Effector memory CD4-positive, alpha-beta T cell (primary cell): ENCODE data around the gene NUP43.
A peak's percentile ranks its signal among the peaks of the same experiment; 100 is the strongest.
"Not testable (repeated sequence)": the region's sequence is repeated elsewhere in the genome, so short reads cannot be mapped to it uniquely, and the experiment has no call there.

Experiments used
- DNase-seq, 3 donors: peaks; one replicate each; pipeline ENCODE4 v3.0.0-alpha.2; 2020
- H3K27ac ChIP-seq: 2 replicates; pipeline ENCODE4 v1.7.0; 2013; ENCODE audit warnings: mild to moderate bottlenecking, low read length, moderate library complexity; ENCODE audit not compliant: insufficient read depth, poor library complexity, severe bottlenecking
- H3K27me3 ChIP-seq: replicated peaks from 2 replicates; pipeline ENCODE4 v1.7.0; 2013; ENCODE audit warnings: mild to moderate bottlenecking, low read length; ENCODE audit not compliant: insufficient read depth, control insufficient read depth, poor library complexity, severe bottlenecking
- H3K36me3 ChIP-seq: 2 replicates; pipeline ENCODE4 v1.7.0; 2013; ENCODE audit warnings: mild to moderate bottlenecking, low read length, moderate library complexity; ENCODE audit not compliant: control insufficient read depth, insufficient read depth
- H3K4me1 ChIP-seq: 2 replicates; pipeline ENCODE4 v1.7.0; 2013; ENCODE audit warnings: low read length, mild to moderate bottlenecking; ENCODE audit not compliant: control insufficient read depth, insufficient read depth, poor library complexity, severe bottlenecking
- H3K4me3 ChIP-seq: 2 replicates; pipeline ENCODE4 v1.7.0; 2013; ENCODE audit warnings: low read length, low read depth, mild to moderate bottlenecking; ENCODE audit not compliant: insufficient read depth, poor library complexity, severe bottlenecking
- H3K9me3 ChIP-seq: 2 replicates; pipeline ENCODE4 v1.7.0; 2013; ENCODE audit warnings: mild to moderate bottlenecking, low read length, moderate library complexity; ENCODE audit not compliant: control insufficient read depth

Gene NUP43

DNA sequence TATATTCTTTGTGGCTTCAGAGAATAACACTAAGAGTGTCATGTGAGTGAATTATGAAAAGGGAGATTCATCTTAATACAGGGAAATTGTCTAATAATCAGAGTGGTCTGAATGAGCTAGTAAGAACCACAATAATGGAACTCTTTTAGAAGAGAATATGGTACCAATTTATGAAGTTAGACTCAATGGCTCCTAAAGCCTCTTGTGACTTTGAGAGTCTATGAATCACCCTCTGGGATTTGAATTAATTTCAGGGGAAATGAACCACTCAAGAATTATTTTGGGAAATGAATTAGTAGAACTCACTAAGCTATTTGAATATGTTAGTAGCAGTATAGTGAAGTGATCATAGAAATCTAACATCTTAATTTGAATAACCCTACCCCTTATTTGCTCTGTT lies 17.5 kb upstream of the NUP43 start:
- Histone ChIP-seq H3K4me1 (no peaks in the 10 kb centered on the region), H3K36me3 (peaks cover 10% of the 10 kb centered on the region)
- no peak for DNase-seq

DNA sequence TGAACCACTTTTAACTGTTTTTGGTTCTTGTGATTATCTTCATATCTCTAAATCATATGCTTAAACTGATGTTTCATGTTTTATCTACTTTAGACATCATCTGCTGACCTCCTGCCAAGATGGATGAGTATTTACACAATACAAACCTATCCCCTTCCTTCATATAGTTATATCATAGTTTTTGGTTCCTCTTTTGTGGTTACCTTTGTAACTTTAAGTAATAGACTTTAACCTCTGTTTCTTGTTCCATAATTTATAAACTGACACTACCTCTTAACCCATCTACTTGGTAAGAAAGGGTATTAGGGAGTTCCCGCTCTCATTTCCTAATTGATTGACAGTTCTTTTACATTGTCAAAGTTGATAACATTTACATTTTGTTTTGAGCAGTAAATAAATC lies 15.1 kb upstream of the NUP43 start:
- no peak overlapping the region for H3K4me3 ChIP-seq
- no peaks in the 10 kb centered on the region for H3K27me3 ChIP-seq
- H3K27ac ChIP-seq = no peak overlapping the region
- peaks cover 10% of the 10 kb centered on the region for H3K36me3 ChIP-seq
- no peaks in the 10 kb centered on the region for H3K9me3 ChIP-seq
- no peak for DNase-seq
- H3K4me1 ChIP-seq = no peaks in the 10 kb centered on the region

More for the DNA sequence above, 17.5 kb upstream of the NUP43 start:
- Histone ChIP-seq H3K9me3 (no peaks in the 10 kb centered on the region), H3K27me3 (no peaks in the 10 kb centered on the region), H3K27ac (no peak overlapping the region), H3K4me3 (no peak overlapping the region)

GRCh38 chr6:149756261-149756636 lies 9.9 kb upstream of the NUP43 start:
- peaks cover 3% of the 10 kb centered on the region for H3K4me1 ChIP-seq
- no peak overlapping the region for H3K4me3 ChIP-seq
- no peak overlapping the region for H3K27ac ChIP-seq
- peaks cover 7% of the 10 kb centered on the region for H3K36me3 ChIP-seq
- no peaks in the 10 kb centered on the region for H3K9me3 ChIP-seq
- no peaks in the 10 kb centered on the region for H3K27me3 ChIP-seq
- DNase-seq = no peak

GRCh38 chr6:149755300-149756260 lies 9.3 kb upstream of the NUP43 start:
- no peak for DNase-seq
- Histone ChIP-seq H3K36me3 (peaks cover 7% of the 10 kb centered on the region), H3K27ac (no peak overlapping the region), H3K27me3 (no peaks in the 10 kb centered on the region), H3K4me3 (no peak overlapping the region), H3K9me3 (no peaks in the 10 kb centered on the region), H3K4me1 (peaks cover 8% of the 10 kb centered on the region)

DNA sequence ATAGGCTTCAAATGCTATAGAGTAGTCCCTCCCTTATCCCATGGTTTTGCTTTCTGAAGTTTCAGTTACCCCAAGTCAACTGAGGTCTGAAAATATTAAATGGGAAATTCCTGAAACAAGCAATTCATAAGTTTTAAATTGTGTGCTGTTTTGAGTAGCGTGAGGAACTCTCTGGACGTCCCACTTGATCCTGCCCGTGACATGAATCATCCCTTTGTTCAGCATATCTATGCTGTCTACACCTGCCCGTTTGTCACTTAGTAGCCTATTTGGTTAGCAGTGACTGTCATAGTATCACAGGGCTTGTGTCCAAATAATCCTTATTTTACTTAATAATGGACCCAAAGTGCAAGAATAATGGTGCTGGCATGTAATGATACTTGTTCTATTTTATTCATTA lies 8.2 kb upstream of the NUP43 start:
- peaks cover 14% of the 10 kb centered on the region for H3K4me1 ChIP-seq
- DNase-seq = no peak
- no peaks in the 10 kb centered on the region for H3K36me3 ChIP-seq
- H3K9me3 ChIP-seq = no peaks in the 10 kb centered on the region
- no peak overlapping the region for H3K4me3 ChIP-seq
- no peak overlapping the region for H3K27ac ChIP-seq
- H3K27me3 ChIP-seq = no peaks in the 10 kb centered on the region

- H3K9me3 ChIP-seq, H3K27me3 ChIP-seq, DNase-seq, H3K36me3 ChIP-seq, H3K4me3 ChIP-seq, H3K27ac ChIP-seq: not testable (repeated sequence)
- H3K4me1 ChIP-seq = peaks cover 14% of the 10 kb centered on the region
These were observed 7.0 kb upstream of the NUP43 start for GRCh38 chr6:149753374-149753637.

DNA sequence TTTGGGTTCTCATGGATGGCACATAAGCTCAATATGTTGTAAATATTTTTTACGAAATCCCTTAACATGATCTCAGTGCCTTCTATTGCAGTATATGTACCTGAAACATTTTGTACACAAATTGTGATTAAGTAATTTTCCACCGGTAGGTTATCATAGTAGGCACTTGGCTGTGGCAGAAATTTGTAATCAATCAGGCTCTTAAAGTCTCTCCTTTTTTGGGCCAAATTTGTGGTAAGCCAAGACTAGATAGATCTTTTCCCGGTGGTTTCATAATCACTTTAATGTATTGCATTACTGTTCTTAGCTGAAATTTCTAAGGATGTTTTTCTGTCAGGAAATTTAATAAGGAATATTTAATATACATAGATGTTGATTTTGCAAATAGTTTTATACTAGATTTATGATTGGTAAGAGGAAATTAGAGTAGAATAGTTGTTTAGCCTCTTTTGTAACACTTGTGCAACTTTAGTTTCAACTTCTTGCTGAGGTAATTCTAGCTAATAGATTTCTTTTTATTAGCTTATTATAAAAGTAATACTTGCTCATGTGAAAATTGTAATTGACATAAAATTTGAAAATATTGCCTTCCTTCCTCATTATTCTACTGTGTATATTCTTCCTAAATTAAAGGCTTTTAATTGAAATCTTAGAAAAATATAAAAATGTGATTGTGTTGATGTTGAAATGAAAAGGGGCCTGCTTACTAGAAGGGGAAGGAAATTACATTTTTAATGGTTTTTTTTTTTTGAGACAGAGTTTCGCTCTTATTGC lies 6.5 kb upstream of the NUP43 start:
- peaks cover 14% of the 10 kb centered on the region for H3K4me1 ChIP-seq
- no peak overlapping the region for H3K4me3 ChIP-seq
- no peak for DNase-seq
- no peaks in the 10 kb centered on the region for H3K27me3 ChIP-seq
- no peak overlapping the region for H3K27ac ChIP-seq
- H3K36me3 ChIP-seq = no peaks in the 10 kb centered on the region
- H3K9me3 ChIP-seq = no peaks in the 10 kb centered on the region

- DNase-seq, H3K27ac ChIP-seq, H3K27me3 ChIP-seq, H3K4me3 ChIP-seq, H3K36me3 ChIP-seq, H3K9me3 ChIP-seq: not testable (repeated sequence)
- H3K4me1 ChIP-seq = peaks cover 14% of the 10 kb centered on the region
These were observed 5.6 kb upstream of the NUP43 start for GRCh38 chr6:149751920-149752319.

DNA sequence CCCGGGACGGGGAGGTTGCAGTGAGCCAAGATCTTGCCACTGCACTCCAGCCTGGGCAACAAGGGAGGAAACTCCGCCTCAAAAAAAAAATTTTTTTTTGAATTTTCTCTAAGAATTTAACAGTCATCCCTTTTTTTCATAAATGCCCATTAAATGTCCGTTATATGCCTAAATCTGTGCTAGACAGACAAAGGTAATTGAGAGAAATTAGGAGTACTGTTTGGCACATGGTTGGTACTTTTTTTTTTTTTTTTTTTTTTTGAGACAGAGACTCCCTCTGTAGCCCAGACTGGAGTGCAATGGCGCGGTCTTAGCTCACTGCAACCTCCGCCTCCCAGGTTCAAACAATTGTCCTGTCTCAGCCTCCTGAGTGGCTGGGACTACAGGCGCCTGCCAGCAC lies 4.9 kb upstream of the NUP43 start:
- H3K4me1 ChIP-seq = peaks cover 17% of the 10 kb centered on the region
- DNase-seq = no peak
- H3K27ac ChIP-seq = no peak overlapping the region
- H3K27me3 ChIP-seq = no peaks in the 10 kb centered on the region
- H3K9me3 ChIP-seq = no peaks in the 10 kb centered on the region
- no peak overlapping the region for H3K4me3 ChIP-seq
- H3K36me3 ChIP-seq = no peaks in the 10 kb centered on the region

DNA sequence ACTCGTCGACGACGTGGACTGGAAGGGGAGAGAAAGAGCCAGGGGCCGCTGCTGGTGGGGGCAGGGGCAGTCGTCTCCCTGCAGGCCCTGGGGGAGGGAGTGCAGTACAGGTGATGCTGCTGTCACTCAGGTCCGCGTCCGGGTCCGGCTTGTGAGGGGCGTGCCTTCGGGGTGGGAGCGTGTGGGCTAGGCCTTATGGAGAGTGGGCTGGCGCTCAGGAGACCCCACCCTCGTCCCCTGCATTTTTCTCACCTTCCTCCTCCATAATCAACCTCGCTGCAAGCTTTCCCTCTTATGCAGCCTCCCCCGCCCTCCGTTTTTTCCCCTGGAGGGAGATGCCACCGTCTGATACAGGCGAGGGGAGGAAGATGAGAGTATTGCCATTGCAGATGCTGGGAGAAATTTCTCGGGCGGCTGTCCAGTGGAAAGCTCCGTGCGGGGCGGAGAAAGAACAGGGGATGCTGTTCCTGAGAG lies 3.8 kb upstream of the NUP43 start:
- peak overlapping the region; percentile 83 for H3K27ac ChIP-seq
- no peaks in the 10 kb centered on the region for H3K36me3 ChIP-seq
- H3K4me1 ChIP-seq = peaks cover 22% of the 10 kb centered on the region
- H3K4me3 ChIP-seq = peak overlapping the region; percentile 96
- no peaks in the 10 kb centered on the region for H3K9me3 ChIP-seq
- H3K27me3 ChIP-seq = no peaks in the 10 kb centered on the region
- DNase-seq = peak; percentile 16 to 32 (median 31)
